ENCODE results near the gene KRT86.
"Not testable (repeated sequence)": the region's sequence is repeated elsewhere in the genome, so short reads cannot be mapped to it uniquely, and the experiment has no call there.

KRT86 gene

DNA sequence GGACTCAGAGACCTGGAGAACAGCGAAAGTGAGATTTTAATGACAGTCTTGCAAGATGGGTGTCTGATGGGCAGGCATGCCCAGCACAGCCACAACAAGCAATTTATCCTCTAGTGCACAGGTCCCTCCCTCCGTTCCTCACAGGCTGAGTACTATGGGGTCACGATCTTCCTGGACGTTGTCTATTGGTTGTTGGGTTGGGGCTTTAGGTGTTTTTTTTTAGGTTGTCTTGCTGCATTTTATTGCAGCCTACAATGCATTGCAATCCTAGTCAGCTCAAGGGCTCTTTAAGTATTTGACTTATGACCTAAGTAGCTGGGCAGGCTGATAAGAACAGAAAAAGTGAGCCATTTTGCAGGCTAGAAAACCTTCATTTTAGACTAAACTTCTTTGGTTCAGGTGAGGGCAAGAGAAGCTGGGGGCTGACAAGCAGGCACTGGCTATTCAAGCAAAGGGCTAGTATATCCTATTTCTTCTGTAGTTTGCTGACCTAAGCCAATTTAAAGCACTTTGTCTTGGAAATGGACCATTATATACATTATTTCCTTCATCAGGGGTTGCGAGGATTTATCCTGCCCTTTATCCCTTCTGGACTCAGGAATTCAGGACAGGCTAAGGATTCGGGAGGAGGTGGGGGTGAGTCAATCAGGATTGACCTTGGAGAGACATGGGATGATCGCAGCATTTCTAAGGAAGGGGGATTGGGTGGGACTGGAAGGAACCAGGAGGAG lies 35.4 kb upstream of the KRT86 start:
- DNase-seq (ENCODE audit: low read depth) = no peak

DNA sequence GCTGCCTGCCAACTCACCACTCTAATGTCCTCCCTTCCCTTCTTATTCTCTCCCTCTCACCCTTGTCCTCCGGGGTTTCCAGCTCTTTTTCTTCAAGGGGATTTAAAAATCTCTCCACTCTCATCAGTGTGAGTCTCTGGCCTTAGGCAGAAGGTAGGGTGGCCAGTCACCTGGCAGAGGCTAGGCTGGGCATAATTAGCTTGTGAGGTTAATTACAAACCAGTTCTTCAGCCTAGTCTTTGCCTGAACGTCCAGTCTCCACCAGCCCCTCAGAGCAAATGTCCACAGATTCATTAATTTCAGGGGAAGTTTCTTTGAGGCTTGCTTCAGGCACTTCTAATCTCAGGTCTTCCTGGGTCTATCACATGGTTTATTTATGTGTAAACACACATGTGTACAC lies 34.7 kb upstream of the KRT86 start:
- no peak for DNase-seq (ENCODE audit: low read depth)

DNA sequence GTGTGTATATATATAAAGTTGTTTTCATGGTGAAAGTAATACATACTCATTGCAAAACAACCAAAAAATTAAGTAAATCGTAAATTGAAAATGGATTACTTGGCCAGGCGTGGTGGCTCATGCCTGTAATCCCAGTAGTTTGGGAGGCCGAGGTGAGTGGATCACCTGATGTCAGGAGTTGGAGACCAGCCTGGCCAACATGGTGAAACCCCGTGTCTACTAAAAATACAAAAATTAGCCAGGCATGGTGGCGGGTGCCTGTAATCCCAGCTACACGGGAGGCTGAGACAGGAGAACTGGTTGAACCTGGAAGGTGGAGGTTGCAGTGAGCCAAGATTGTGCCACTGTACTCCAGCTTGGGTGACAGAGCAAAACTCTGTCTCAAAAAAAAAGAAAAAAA lies 34.2 kb upstream of the KRT86 start:
- DNase-seq (ENCODE audit: low read depth) = not testable (repeated sequence)

GRCh38 chr12:52241205-52241842 lies 33.1 kb upstream of the KRT86 start:
- DNase-seq (ENCODE audit: low read depth) = no peak

- no peak for DNase-seq (ENCODE audit: low read depth)
These were observed 31.8 kb upstream of the KRT86 start for GRCh38 chr12:52242442-52243258.

- DNase-seq (ENCODE audit: low read depth) = no peak
These were observed 31.1 kb upstream of the KRT86 start for GRCh38 chr12:52243259-52243855.

DNA sequence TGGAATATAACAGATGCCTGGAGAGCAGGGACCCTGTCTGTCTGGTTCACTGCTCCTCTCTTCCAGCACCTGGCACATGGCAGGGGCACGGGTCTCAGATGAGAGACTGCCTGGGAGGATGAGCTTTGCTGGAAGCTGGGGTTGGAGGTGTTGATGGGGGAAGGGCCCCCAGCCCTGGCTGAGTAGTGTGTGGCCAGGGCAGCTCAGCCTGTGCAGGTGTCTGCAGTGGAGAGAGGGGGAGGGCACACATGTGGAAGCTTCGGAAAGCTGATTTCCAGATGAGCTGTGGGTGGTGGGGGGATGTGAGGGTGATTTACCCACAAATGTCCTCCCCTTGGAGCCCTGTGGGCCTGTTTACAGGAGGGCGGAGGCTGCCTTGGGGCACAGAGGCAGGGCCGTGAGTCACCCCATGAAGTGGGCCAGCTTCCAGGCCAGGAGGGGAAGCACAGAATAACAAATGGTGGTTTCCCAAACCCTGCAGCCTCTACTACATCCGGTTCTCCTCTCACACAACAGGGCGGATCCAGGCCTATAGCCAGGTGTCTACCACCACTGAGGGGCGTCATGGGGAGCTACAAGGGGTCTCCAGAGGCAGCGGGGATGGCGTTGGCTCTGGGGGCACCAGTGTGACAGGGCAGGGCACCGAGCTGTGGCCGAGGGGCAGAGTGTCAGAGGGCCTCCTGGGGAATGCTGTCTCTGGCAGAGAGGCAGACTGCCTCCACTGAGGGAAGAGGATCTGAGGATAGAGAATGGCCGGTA lies 30.4 kb upstream of the KRT86 start:
- peak; percentile 41 for DNase-seq (ENCODE audit: low read depth)

DNA sequence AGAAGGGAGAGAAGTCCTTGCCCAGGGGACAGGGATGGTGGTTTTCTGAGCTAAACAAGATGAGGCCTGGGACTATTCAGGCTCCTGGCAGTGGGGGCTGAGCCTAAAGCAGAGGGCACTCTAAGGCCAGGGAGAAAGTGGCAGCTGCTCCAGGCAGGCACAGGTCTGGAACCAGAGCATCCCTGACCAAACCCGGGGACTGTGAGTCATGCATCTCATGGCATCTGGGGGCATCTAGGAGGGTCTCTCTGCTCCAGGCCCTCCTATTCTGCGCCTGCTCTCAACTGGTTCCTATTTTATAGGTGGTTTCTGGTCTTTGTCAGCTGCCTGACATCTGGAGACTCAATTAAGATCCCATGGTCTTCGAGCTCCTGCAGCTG lies 29.8 kb upstream of the KRT86 start:
- no peak for DNase-seq (ENCODE audit: low read depth)

DNA sequence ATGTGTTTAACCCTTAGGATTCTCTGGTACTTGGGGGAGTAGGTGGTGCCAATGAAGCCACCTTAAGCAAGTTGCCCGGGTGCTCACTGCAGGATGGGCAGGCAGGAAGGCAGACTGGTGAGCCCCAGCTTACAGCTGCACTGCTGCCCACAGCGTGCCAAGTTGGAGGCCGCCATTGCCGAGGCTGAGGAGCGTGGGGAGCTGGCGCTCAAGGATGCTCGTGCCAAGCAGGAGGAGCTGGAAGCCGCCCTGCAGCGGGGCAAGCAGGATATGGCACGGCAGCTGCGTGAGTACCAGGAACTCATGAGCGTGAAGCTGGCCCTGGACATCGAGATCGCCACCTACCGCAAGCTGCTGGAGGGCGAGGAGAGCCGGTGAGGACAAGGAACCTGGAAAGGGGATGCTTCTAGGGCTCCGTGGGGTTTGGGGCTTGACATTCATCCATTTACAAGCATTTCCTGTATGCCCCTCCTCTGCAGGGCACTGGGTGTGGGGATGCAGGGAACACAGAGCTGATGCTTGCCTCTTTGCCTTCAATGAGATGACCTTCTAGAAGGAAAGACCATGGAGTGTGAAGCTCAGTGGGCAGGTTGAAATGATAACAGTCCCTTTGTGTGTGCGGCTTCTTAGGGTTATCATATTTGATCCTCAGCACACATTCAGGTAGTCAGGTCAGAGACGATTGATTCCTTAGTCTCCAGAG lies 29.0 kb upstream of the KRT86 start:
- DNase-seq (ENCODE audit: low read depth) = no peak

DNA sequence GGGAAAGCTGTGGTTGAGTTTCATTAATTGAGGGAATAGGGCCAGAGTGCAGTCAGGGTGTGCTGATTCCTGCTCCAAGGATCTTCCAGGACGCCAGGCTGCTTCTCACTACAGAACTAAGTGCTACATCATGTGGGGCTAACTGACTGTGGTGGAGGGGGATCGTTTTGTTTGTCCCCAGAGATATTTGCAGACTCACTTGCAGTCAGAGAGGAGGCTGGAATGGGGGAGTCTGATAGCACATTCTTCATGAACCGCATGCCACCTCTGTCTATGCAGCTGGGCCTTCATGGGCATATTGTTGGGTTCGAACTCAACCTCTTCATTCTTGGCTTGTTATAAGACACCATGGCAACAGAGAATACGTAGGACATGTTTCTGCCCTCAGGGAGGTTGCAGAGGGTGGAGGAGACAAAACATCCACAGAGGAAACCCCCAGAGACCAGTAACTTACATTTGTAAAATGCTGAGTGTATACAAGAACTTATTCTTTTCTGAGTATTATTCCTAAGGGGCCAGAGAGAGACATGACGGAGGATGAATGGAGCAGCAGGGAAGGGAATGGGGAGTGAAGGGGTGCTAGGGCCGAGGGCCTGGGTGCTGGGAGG lies 28.4 kb upstream of the KRT86 start:
- DNase-seq (ENCODE audit: low read depth) = no peak

DNA sequence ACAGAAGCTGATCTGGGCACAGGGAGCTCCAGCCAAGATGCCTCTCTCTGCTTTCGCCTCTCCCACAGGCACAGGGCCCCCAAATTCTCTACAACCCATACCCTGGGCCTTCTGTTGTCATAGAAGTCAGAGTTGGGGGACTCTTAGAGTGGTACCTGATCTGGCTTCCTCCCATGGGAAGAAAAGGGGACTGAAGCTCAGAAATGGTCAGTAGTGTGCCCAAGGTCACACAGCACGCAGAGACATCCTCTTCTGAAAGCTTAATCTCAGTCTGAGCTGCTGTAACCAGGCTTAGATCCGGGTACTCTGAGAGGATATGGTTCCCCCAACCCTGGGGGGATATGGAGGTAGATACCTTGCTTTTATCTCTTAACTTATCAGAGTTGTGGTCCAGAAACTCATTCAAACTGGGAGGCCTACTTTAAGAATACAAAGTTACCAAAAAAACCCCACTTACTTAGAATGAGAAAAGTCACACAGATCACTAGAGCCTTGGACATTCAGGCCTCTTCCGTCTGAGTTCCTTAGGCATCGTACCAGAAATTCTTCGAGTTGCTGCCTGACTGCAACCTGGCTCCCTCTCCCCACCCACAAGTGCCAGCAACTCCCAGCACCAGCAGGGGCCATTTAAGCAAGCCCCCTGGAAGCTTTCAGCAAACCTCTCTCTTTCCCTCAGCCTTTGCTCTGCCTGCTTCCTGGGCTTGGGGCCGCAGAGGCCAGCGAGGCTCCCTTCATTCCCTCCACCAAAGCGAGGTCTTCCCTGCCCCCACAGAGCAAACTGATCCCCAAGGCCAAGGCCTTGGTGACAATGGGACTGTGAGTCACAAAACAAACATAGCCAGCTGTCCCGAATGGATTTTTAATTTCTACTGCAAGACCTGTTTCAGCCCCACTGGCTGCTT lies 27.5 kb upstream of the KRT86 start:
- no peak for DNase-seq (ENCODE audit: low read depth)

DNA sequence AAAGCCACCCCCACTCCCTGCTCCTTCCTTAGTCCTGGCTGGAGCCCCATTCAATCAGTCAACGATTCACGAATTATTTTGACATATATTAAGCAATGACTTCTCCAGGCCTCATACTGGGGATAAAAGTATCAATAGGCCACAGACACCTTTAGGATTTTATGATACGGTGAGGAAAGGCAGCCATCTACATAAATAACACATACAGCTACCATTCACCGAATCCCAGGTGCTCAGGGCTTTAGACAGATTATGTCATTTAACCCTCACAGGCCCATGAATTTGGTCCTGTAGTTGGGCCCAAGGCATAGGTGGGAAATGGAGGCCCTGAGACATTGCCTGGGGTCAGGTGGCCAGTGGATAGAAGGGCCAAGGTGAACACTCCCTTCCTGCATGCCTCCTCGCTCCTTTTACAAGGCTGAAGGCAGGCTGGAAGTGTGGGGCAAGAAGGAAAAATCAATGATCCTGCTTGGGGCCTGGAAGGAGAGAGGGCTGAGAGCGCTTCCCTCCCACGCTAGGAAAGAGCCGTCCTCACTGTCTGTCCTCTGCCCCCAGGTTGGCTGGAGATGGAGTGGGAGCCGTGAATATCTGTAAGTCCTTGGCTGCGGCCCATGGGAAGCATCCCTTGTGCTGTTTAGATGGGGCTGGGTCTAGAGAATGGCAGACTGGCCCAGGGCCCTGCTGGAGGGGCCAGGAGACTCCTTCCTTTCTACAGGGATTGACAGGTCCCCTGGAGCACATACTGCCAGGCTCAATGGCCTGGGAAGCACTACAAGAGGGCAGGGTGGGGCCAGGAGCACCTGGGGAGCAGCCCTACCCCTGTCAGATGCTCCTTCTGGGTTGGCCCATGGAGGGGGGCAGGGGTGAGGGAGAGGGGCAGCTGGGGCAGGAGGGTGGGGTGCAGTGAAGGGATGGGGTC lies 26.6 kb upstream of the KRT86 start:
- DNase-seq (ENCODE audit: low read depth) = no peak

DNA sequence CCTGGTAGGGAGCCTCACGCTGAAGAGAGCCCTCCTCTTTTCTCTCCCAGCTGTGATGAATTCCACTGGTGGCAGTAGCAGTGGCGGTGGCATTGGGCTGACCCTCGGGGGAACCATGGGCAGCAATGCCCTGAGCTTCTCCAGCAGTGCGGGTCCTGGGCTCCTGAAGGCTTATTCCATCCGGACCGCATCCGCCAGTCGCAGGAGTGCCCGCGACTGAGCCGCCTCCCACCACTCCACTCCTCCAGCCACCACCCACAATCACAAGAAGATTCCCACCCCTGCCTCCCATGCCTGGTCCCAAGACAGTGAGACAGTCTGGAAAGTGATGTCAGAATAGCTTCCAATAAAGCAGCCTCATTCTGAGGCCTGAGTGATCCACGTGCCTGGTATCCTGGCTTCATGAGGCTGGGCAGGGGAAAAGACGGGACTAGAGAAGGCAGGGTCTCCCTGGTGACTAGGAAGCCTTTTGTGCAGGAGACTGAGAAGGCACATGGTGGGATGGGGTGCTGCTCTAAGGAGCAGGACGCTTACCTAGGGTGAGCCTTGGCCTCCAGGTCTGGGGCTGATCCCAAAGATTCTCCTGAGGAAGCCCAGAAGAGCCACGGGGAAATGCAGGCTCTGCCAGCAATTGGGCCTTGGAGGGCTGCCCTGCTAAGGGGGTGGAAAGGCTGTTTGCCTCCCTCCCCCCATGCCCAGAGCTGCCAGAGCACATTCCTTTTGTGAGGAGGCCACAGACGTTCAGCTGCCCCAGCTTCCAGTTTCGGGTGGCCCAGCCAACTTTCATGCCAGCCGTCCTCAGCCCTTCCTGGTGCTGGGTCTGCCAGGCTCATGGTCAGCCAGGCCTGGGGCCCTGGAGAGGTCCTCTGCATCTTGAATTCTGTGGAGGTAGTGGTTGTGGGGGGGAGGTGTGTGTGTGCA lies 25.6 kb upstream of the KRT86 start:
- no peak for DNase-seq (ENCODE audit: low read depth)

GRCh38 chr12:52249511-52250047 lies 24.9 kb upstream of the KRT86 start:
- DNase-seq (ENCODE audit: low read depth) = no peak

GRCh38 chr12:52250048-52250990 lies 24.1 kb upstream of the KRT86 start:
- DNase-seq (ENCODE audit: low read depth) = no peak

GRCh38 chr12:52251367-52252051 lies 22.9 kb upstream of the KRT86 start:
- DNase-seq (ENCODE audit: low read depth) = no peak
